ENCODE measurements around the gene KCNH5.
"Not testable (repeated sequence)": the region's sequence is repeated elsewhere in the genome, so short reads cannot be mapped to it uniquely, and the experiment has no call there.

The KCNH5 gene

GRCh38 chr14:62882967-62883366, 162.3 kb downstream of the KCNH5 start:
- TF ChIP-seq, protein P1, sequence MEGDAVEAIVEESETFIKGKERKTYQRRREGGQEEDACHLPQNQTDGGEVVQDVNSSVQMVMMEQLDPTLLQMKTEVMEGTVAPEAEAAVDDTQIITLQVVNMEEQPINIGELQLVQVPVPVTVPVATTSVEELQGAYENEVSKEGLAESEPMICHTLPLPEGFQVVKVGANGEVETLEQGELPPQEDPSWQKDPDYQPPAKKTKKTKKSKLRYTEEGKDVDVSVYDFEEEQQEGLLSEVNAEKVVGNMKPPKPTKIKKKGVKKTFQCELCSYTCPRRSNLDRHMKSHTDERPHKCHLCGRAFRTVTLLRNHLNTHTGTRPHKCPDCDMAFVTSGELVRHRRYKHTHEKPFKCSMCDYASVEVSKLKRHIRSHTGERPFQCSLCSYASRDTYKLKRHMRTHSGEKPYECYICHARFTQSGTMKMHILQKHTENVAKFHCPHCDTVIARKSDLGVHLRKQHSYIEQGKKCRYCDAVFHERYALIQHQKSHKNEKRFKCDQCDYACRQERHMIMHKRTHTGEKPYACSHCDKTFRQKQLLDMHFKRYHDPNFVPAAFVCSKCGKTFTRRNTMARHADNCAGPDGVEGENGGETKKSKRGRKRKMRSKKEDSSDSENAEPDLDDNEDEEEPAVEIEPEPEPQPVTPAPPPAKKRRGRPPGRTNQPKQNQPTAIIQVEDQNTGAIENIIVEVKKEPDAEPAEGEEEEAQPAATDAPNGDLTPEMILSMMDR (IDR thresholded peaks at IDR 0.05; ENCODE audit: low read depth, low read length, missing control alignments) = no peak
- no peak overlapping the region for H3K4me3 ChIP-seq (ENCODE audit: low read depth, low read length)
- DNase-seq (ENCODE audit: low read depth) = no peak

- DNase-seq (ENCODE audit: low read depth) = no peak
- no peak overlapping the region for H3K4me3 ChIP-seq (ENCODE audit: low read depth, low read length)
- TF ChIP-seq, protein P1 (IDR thresholded peaks at IDR 0.05; ENCODE audit: low read depth, low read length, missing control alignments) = no peak
Observed at GRCh38 chr14:62866376-62866775, 178.9 kb downstream of the KCNH5 start.

GRCh38 chr14:62864588-62864987, 180.7 kb downstream of the KCNH5 start:
- TF ChIP-seq, protein P1 (IDR thresholded peaks at IDR 0.05; ENCODE audit: low read depth, low read length, missing control alignments) = no peak
- DNase-seq (ENCODE audit: low read depth) = no peak
- no peak overlapping the region for H3K4me3 ChIP-seq (ENCODE audit: low read depth, low read length)

GRCh38 chr14:62858011-62858410, 187.2 kb downstream of the KCNH5 start:
- not testable (repeated sequence) for H3K4me3 ChIP-seq (ENCODE audit: low read depth, low read length); DNase-seq (ENCODE audit: low read depth)

GRCh38 chr14:62854951-62855350, 190.3 kb downstream of the KCNH5 start:
- no peak overlapping the region for H3K4me3 ChIP-seq (ENCODE audit: low read depth, low read length)
- DNase-seq (ENCODE audit: low read depth) = no peak
- TF ChIP-seq, protein P1 (IDR thresholded peaks at IDR 0.05; ENCODE audit: low read depth, low read length, missing control alignments) = no peak

- DNase-seq (ENCODE audit: low read depth) = no peak
Observed at GRCh38 chr14:62847168-62847567, 198.1 kb downstream of the KCNH5 start.

GRCh38 chr14:62844546-62844945, 200.7 kb downstream of the KCNH5 start:
- no peak for DNase-seq (ENCODE audit: low read depth)
- no peak overlapping the region for H3K4me3 ChIP-seq (ENCODE audit: low read depth, low read length)
- TF ChIP-seq, protein P1 (IDR thresholded peaks at IDR 0.05; ENCODE audit: low read depth, low read length, missing control alignments) = no peak

More at GRCh38 chr14:62847168-62847567, 198.1 kb downstream of the KCNH5 start:
- TF ChIP-seq, protein P1 (IDR thresholded peaks at IDR 0.05; ENCODE audit: low read depth, low read length, missing control alignments) = no peak
- no peak overlapping the region for H3K4me3 ChIP-seq (ENCODE audit: low read depth, low read length)
